MM.1S (cell line): ENCODE results near the gene PAX7.

Source experiments
- DNase-seq: peaks from one replicate; pipeline ENCODE4 v3.0.0-alpha.2; 2015
- H2AFZ ChIP-seq: fragments of 300-600 bp; sonication (generic); 2 replicates; pipeline ENCODE4 v1.6.0; 2016; ENCODE audit warnings: antibody characterized with exemption, low read length
- H3F3A ChIP-seq: fragments of 300-600 bp; sonication (generic); 2 replicates; pipeline ENCODE4 v1.6.1; 2016; ENCODE audit warnings: mild to moderate bottlenecking, antibody characterized with exemption, low read length, moderate library complexity, mixed read lengths; ENCODE audit not compliant: insufficient read depth
- H3K27ac ChIP-seq: fragments of 300-600 bp; sonication (generic); 2 replicates; pipeline ENCODE4 v1.5.1; 2016; ENCODE audit warnings: mild to moderate bottlenecking, low read length
- H3K27me3 ChIP-seq: fragments of 300-600 bp; sonication (generic); replicated peaks from 2 replicates; pipeline ENCODE4 v1.6.0; 2016; ENCODE audit warnings: low read length; ENCODE audit not compliant: insufficient read depth
- H3K36me3 ChIP-seq: fragments of 300-600 bp; sonication (generic); replicated peaks from 2 replicates; pipeline ENCODE4 v1.6.1; 2016; ENCODE audit warnings: mild to moderate bottlenecking, low read length, mixed read lengths; ENCODE audit not compliant: insufficient read depth
- H3K4me1 ChIP-seq: fragments of 300-600 bp; sonication (generic); 2 replicates; pipeline ENCODE4 v1.6.1; 2016; ENCODE audit warnings: low read length, mixed read lengths
- H3K4me2 ChIP-seq: fragments of 300-600 bp; sonication (generic); 2 replicates; pipeline ENCODE4 v1.6.0; 2016; ENCODE audit warnings: low read depth, low read length
- H3K4me3 ChIP-seq: fragments of 300-600 bp; sonication (generic); 2 replicates; pipeline ENCODE4 v1.5.1; 2016; ENCODE audit warnings: low read length, mixed read lengths
- H3K79me2 ChIP-seq: fragments of 300-600 bp; sonication (generic); 2 replicates; pipeline ENCODE4 v1.6.1; 2016; ENCODE audit warnings: mixed run types, low read length, mixed read lengths
- H3K9ac ChIP-seq: fragments of 300-600 bp; sonication (generic); 2 replicates; pipeline ENCODE4 v1.6.1; 2016; ENCODE audit warnings: low read length, mixed read lengths
- H3K9me2 ChIP-seq: fragments of 300-600 bp; sonication (generic); replicated peaks from 2 replicates; pipeline ENCODE4 v1.6.1; 2016; ENCODE audit warnings: mild to moderate bottlenecking, low read length, mixed read lengths; ENCODE audit not compliant: insufficient read depth
- H3K9me3 ChIP-seq: fragments of 300-600 bp; sonication (generic); replicated peaks from 2 replicates; pipeline ENCODE4 v1.6.1; 2016; ENCODE audit warnings: mild to moderate bottlenecking, low read length, mixed read lengths; ENCODE audit not compliant: insufficient read depth
- H4K20me1 ChIP-seq: fragments of 300-600 bp; sonication (generic); 2 replicates; pipeline ENCODE4 v1.6.1; 2016; ENCODE audit warnings: mild to moderate bottlenecking, low read length, moderate library complexity, mixed read lengths; ENCODE audit not compliant: insufficient read depth
- CTCF ChIP-seq: fragments of 300-600 bp; sonication (generic); IDR thresholded peaks from 2 replicates; pipeline ENCODE4 v1.5.1; 2016; ENCODE audit warnings: antibody characterized with exemption, low read length, mixed read lengths
- EZH2 ChIP-seq: fragments of 300-600 bp; sonication (generic); optimal IDR thresholded peaks from 2 replicates; pipeline ENCODE3; 2017; ENCODE audit warnings: low read depth, mild to moderate bottlenecking, antibody characterized with exemption, low read length, mixed read lengths
- EZH2phosphoT487 ChIP-seq: fragments of 300-600 bp; sonication (generic); IDR thresholded peaks from 2 replicates; pipeline ENCODE4 v1.6.1; 2018; ENCODE audit warnings: antibody characterized with exemption, low read length

The PAX7 gene

GRCh38 chr1:18619467-18619835, 11.2 kb upstream of the PAX7 start:
- Histone ChIP-seq H3K4me3 (no peak overlapping the region), H3K79me2 (no peaks in the 10 kb centered on the region), H3K36me3 (no peaks in the 10 kb centered on the region), H3F3A (no peaks in the 10 kb centered on the region), H3K27ac (no peak overlapping the region), H3K9me2 (no peaks in the 10 kb centered on the region), H3K9me3 (no peaks in the 10 kb centered on the region), H2AFZ (no peak overlapping the region), H4K20me1 (no peaks in the 10 kb centered on the region), H3K4me1 (no peaks in the 10 kb centered on the region), H3K27me3 (peaks cover 91% of the 10 kb centered on the region), H3K4me2 (no peak overlapping the region), H3K9ac (no peak overlapping the region)
- TF ChIP-seq EZH2 = no peak
- TF ChIP-seq EZH2phosphoT487 = no peak
- TF ChIP-seq CTCF = no peak
- no peak for DNase-seq

DNA sequence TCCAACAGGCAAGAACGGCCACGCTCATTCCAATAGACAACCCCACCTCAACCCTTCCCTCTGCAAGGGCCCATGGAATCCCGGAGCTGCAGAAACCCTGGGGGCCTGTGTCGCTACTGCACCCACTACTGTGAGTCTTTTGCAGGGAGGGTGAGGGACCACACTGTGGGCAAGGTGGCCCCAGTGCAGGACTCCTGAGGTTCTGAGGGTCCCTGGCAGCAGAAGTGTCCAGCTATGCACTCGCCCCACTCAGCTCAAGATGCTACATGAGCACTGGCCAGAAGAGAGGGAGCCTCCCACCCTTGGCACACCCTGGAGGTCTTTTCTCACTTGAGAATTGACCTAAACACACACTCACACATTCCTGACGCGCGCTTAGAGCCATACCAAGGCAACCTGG, 2.1 kb upstream of the PAX7 start:
- Histone ChIP-seq H3K27me3 (peaks cover 93% of the 10 kb centered on the region), H3K79me2 (no peaks in the 10 kb centered on the region)

GRCh38 chr1:18629659-18630510, 761 bp upstream of the PAX7 start:
- Histone ChIP-seq H3K27ac (no peak overlapping the region), H3F3A (no peaks in the 10 kb centered on the region), H3K4me3 (no peak overlapping the region), H3K9me2 (no peaks in the 10 kb centered on the region), H3K27me3 (peaks cover 93% of the 10 kb centered on the region), H3K9ac (no peak overlapping the region), H3K79me2 (no peaks in the 10 kb centered on the region), H3K4me1 (no peaks in the 10 kb centered on the region), H3K4me2 (no peak overlapping the region), H3K9me3 (no peaks in the 10 kb centered on the region), H3K36me3 (no peaks in the 10 kb centered on the region), H4K20me1 (no peaks in the 10 kb centered on the region), H2AFZ (no peak overlapping the region)
- no peak for DNase-seq
- TF ChIP-seq CTCF = no peak
- no peak for TF ChIP-seq EZH2phosphoT487
- TF ChIP-seq EZH2 = no peak

More for the DNA sequence above, 2.1 kb upstream of the PAX7 start:
- DNase-seq = no peak
- Histone ChIP-seq H2AFZ (no peak overlapping the region), H3K36me3 (no peaks in the 10 kb centered on the region), H3K27ac (no peak overlapping the region), H3K9me3 (no peaks in the 10 kb centered on the region), H3K9ac (no peak overlapping the region), H3K4me3 (no peak overlapping the region), H3F3A (no peaks in the 10 kb centered on the region), H4K20me1 (no peaks in the 10 kb centered on the region), H3K9me2 (no peaks in the 10 kb centered on the region), H3K4me2 (no peak overlapping the region), H3K4me1 (no peaks in the 10 kb centered on the region)
- no peak for TF ChIP-seq EZH2phosphoT487
- no peak for TF ChIP-seq CTCF
- no peak for TF ChIP-seq EZH2
